H9 (cell line): ENCODE results near the gene UBN1. TPM values are rescaled to one million over a fixed set of nuclear protein-coding genes. Genes with fewer than 3 reads are reported as not detected.

Experiments
- DNase-seq: peaks from one replicate; pipeline ENCODE4 v3.0.0-alpha.2; 2017
- H2AFZ ChIP-seq: one replicate; pipeline ENCODE4 v1.6.1; 2013; ENCODE audit warnings: mild to moderate bottlenecking, low read length, control low read depth, moderate library complexity
- H2AK5ac ChIP-seq: 2 replicates; pipeline ENCODE4 v1.6.1; 2013; ENCODE audit warnings: low read length, control low read depth, mixed read lengths; ENCODE audit not compliant: insufficient read length
- H2BK120ac ChIP-seq: one replicate; pipeline ENCODE4 v1.6.1; 2013; ENCODE audit warnings: low read depth, mild to moderate bottlenecking, low read length, control low read depth, inconsistent platforms; ENCODE audit not compliant: poor library complexity, severe bottlenecking
- H2BK12ac ChIP-seq: 2 replicates; pipeline ENCODE4 v1.6.1; 2013; ENCODE audit warnings: low read length, control low read depth, mixed read lengths, low read depth; ENCODE audit not compliant: insufficient read length
- H2BK15ac ChIP-seq: 2 replicates; pipeline ENCODE4 v1.6.1; 2013; ENCODE audit warnings: low read depth, low read length, control low read depth
- H2BK20ac ChIP-seq: one replicate; pipeline ENCODE4 v1.6.1; 2013; ENCODE audit warnings: low read depth, mild to moderate bottlenecking, low read length, control low read depth, inconsistent platforms; ENCODE audit not compliant: poor library complexity, severe bottlenecking
- H2BK5ac ChIP-seq: 2 replicates; pipeline ENCODE4 v1.6.1; 2013; ENCODE audit warnings: low read length, control low read depth, mixed read lengths; ENCODE audit not compliant: insufficient read length
- H3K14ac ChIP-seq: 2 replicates; pipeline ENCODE4 v1.6.1; 2013; ENCODE audit warnings: low read length, control low read depth; ENCODE audit not compliant: insufficient read depth
- H3K18ac ChIP-seq: 2 replicates; pipeline ENCODE4 v1.6.1; 2013; ENCODE audit warnings: low read depth, mild to moderate bottlenecking, mixed read lengths, low read length, control low read depth; ENCODE audit not compliant: insufficient read length
- H3K23ac ChIP-seq: 2 replicates; pipeline ENCODE4 v1.6.1; 2013; ENCODE audit warnings: low read length, control low read depth, mixed read lengths, low read depth; ENCODE audit not compliant: insufficient read length
- H3K23me2 ChIP-seq: 2 replicates; pipeline ENCODE4 v1.6.1; 2013; ENCODE audit warnings: low read depth, mild to moderate bottlenecking, mixed read lengths, low read length, control low read depth; ENCODE audit not compliant: insufficient read length, poor library complexity, severe bottlenecking
- H3K27ac ChIP-seq: 2 replicates; pipeline ENCODE4 v1.5.1; 2013; ENCODE audit warnings: low read length, control low read depth, mixed read lengths, low read depth; ENCODE audit not compliant: insufficient read length
- H3K27me3 ChIP-seq: 2 replicates; pipeline ENCODE4 v1.6.1; 2013; ENCODE audit warnings: low read length, control low read depth, inconsistent platforms; ENCODE audit not compliant: insufficient read depth
- H3K4ac ChIP-seq: 2 replicates; pipeline ENCODE4 v1.6.1; 2013; ENCODE audit warnings: low read depth, mild to moderate bottlenecking, control low read depth, inconsistent platforms, low read length, moderate library complexity
- H3K4me1 ChIP-seq: 2 replicates; pipeline ENCODE4 v1.6.1; 2013; ENCODE audit warnings: low read length, control low read depth, inconsistent platforms; ENCODE audit not compliant: insufficient read depth
- H3K4me2 ChIP-seq: 2 replicates; pipeline ENCODE4 v1.6.1; 2013; ENCODE audit warnings: low read length, control low read depth, mixed read lengths; ENCODE audit not compliant: insufficient read length, insufficient read depth
- H3K56ac ChIP-seq: 2 replicates; pipeline ENCODE4 v1.6.1; 2013; ENCODE audit warnings: low read depth, mild to moderate bottlenecking, mixed read lengths, low read length, control low read depth; ENCODE audit not compliant: insufficient read length
- H3K79me1 ChIP-seq: 2 replicates; pipeline ENCODE4 v1.6.1; 2013; ENCODE audit warnings: low read depth, mild to moderate bottlenecking, moderate library complexity, low read length, control low read depth, inconsistent platforms; ENCODE audit not compliant: insufficient read depth, poor library complexity, severe bottlenecking
- H3K79me2 ChIP-seq: 2 replicates; pipeline ENCODE4 v1.6.1; 2013; ENCODE audit warnings: low read length, control low read depth, inconsistent platforms; ENCODE audit not compliant: insufficient read depth
- H3K9ac ChIP-seq: 2 replicates; pipeline ENCODE4 v1.6.1; 2013; ENCODE audit warnings: low read length, control low read depth, mixed read lengths; ENCODE audit not compliant: insufficient read length; ENCODE audit errors: extremely low read depth
- H3K9me3 ChIP-seq: one replicate; pipeline ENCODE4 v1.6.1; 2013; ENCODE audit warnings: low read depth, low read length, inconsistent platforms; ENCODE audit not compliant: control insufficient read depth
- H3T11ph ChIP-seq: one replicate; pipeline ENCODE4 v1.6.1; 2013; ENCODE audit warnings: mild to moderate bottlenecking, low read length, control low read depth, inconsistent platforms
- H4K20me1 ChIP-seq: one replicate; pipeline ENCODE4 v1.6.1; 2013; ENCODE audit not compliant: control insufficient read depth, insufficient read length, insufficient read depth
- H4K5ac ChIP-seq: 2 replicates; pipeline ENCODE4 v1.6.1; 2013; ENCODE audit warnings: low read depth, mild to moderate bottlenecking, mixed read lengths, low read length, control low read depth; ENCODE audit not compliant: insufficient read length
- H4K8ac ChIP-seq: replicated peaks from 2 replicates; pipeline ENCODE4 v1.6.1; 2013; ENCODE audit warnings: low read length, control low read depth, mixed read lengths, low read depth; ENCODE audit not compliant: insufficient read length
- H4K91ac ChIP-seq: 2 replicates; pipeline ENCODE4 v1.6.1; 2013; ENCODE audit warnings: low read depth, mild to moderate bottlenecking, moderate library complexity, mixed read lengths, low read length, control low read depth; ENCODE audit not compliant: insufficient read length
- H3K27ac Mint-ChIP-seq, 3 experiments: 2 replicates in 2 of 3; 3 replicates in 1 of 3; pipeline ENCODE4 v1.8.0; 2020 to 2021; ENCODE audit warnings: mixed read lengths in 3 of 3, mild to moderate bottlenecking in 1 of 3, moderate library complexity in 1 of 3
- H3K27me3 Mint-ChIP-seq: 2 replicates; pipeline ENCODE4 v1.8.0; 2021; ENCODE audit warnings: low read depth, mild to moderate bottlenecking, moderate library complexity, mixed read lengths
- H3K36me3 Mint-ChIP-seq, 3 experiments: 2 replicates in 2 of 3; 3 replicates in 1 of 3; pipeline ENCODE4 v1.8.0; 2020 to 2021; ENCODE audit warnings: low read depth in 3 of 3, mixed read lengths in 3 of 3; ENCODE audit not compliant: insufficient read depth in 1 of 3
- H3K4me1 Mint-ChIP-seq, 2 experiments: 2 replicates each; pipeline ENCODE4 v1.8.0; 2020; ENCODE audit warnings: mixed read lengths in 2 of 2
- H3K4me3 Mint-ChIP-seq, 2 experiments: 2 replicates in 1 of 2; 3 replicates in 1 of 2; pipeline ENCODE4 v1.8.0; 2020 to 2021; ENCODE audit warnings: mild to moderate bottlenecking in 2 of 2, mixed read lengths in 2 of 2, moderate library complexity in 1 of 2
- H3K9me3 Mint-ChIP-seq, 2 experiments: 2 replicates in 1 of 2; 3 replicates in 1 of 2; pipeline ENCODE4 v1.8.0; 2020; ENCODE audit warnings: mild to moderate bottlenecking in 2 of 2, mixed read lengths in 2 of 2, moderate library complexity in 1 of 2
- CTCF ChIP-seq: fragments of 200-600 bp; sonication (generic); conservative IDR thresholded peaks from 3 replicates; pipeline ENCODE4 v1.8.0; 2021; ENCODE audit warnings: antibody characterized with exemption, mild to moderate bottlenecking
- WGBS: extraction: QIAGEN DNeasy Blood & Tissue Kit; methylation state at CpG from one replicate; pipeline ENCODE4 v1.1.7; 2013; ENCODE audit warnings: missing lambda C conversion rate, low lambda C conversion rate, mixed read lengths; ENCODE audit not compliant: insufficient read length; ENCODE audit errors: extremely low coverage; 5-methylcytosine and 5-hydroxymethylcytosine counted together
- total RNA-seq: library from RNA; stranded (reverse); gene quantifications from 2 replicates; pipeline ENCODE4 v1.2.1, GENCODE V29; 2021

UBN1 gene
- total RNA-seq, 1 experiment from 2014 or later: 55.2 TPM

DNA sequence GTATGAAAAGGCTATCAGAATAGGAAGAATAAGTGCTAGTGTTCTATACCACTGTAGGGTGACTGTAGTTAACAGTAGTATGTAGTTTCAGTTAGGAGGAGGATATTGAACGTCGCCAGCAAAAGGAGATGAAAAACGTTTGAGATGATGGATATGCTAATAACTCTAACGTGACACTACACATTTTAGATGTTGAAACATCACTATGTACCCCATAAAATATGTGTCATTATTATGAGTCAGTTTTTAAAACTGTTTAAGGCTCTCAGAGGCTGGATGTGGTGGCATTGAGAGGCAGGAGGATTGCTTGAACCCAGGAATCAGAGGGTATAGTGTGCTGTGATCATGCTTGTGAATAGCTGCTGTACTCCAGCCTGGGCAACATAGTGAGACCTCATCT is 31.8 kb downstream of the UBN1 start:
- Mint-ChIP-seq H3K27ac (no peak overlapping the region), H3K36me3 (peaks cover 44 to 95% (median 86%) of the 10 kb centered on the region in 3 experiments), H3K4me3 (no peak overlapping the region), H3K4me1 (no peaks in the 10 kb centered on the region), H3K27me3 (no peaks in the 10 kb centered on the region), H3K9me3 (no peaks in the 10 kb centered on the region)
- peaks cover 2% of the 10 kb centered on the region for H4K20me1 ChIP-seq
- no peak overlapping the region for H2BK12ac ChIP-seq
- H4K5ac ChIP-seq: no peak overlapping the region
- H2BK20ac ChIP-seq: no peak overlapping the region
- H3K23ac ChIP-seq: no peak overlapping the region
- no peaks in the 10 kb centered on the region for H3K23me2 ChIP-seq
- no peak overlapping the region for H3K27ac ChIP-seq
- H3K14ac ChIP-seq: no peak overlapping the region
- no peak for DNase-seq
- no peak overlapping the region for H3K4me2 ChIP-seq
- no peak overlapping the region for H3T11ph ChIP-seq
- no peaks in the 10 kb centered on the region for H3K4me1 ChIP-seq
- no peak for TF ChIP-seq CTCF
- WGBS: no CpG with 5 or more reads among the region's 4 CpGs
- no peak overlapping the region for H2AK5ac ChIP-seq
- no peak overlapping the region for H4K8ac ChIP-seq
- H3K18ac ChIP-seq: no peak overlapping the region
- no peak overlapping the region for H3K9ac ChIP-seq
- H2BK15ac ChIP-seq: no peak overlapping the region
- H2BK5ac ChIP-seq: no peak overlapping the region
- no peak overlapping the region for H3K56ac ChIP-seq
- no peak overlapping the region for H4K91ac ChIP-seq
- no peak overlapping the region for H3K4ac ChIP-seq
- H2BK120ac ChIP-seq: no peak overlapping the region
- no peaks in the 10 kb centered on the region for H3K79me2 ChIP-seq
- H3K27me3 ChIP-seq: no peaks in the 10 kb centered on the region
- no peak overlapping the region for H2AFZ ChIP-seq
- H3K9me3 ChIP-seq: no peaks in the 10 kb centered on the region
- H3K79me1 ChIP-seq: no peaks in the 10 kb centered on the region
